Esophagus squamous epithelium (tissue), 4 donors: ENCODE data around the gene B3GALT6.

Source experiments
- CTCF ChIP-seq, 6 experiments: fragments of 450-650 bp in 4 of 6; fragments of 200-600 bp in 2 of 6; sonication (generic) in 2 of 6; IDR thresholded peaks; one replicate each; pipeline ENCODE4 v1.5.1; 2016 to 2019; ENCODE audit warnings: antibody characterized with exemption in 6 of 6, mild to moderate bottlenecking in 4 of 6, moderate library complexity in 4 of 6
- POLR2A ChIP-seq, 4 donors: fragments of 450-650 bp; IDR thresholded peaks; one replicate each; pipeline ENCODE4 v1.6.1; 2017; ENCODE audit warnings: antibody characterized with exemption in 4 of 4, mild to moderate bottlenecking in 4 of 4, moderate library complexity in 3 of 4

- no peak for TF ChIP-seq CTCF (IDR thresholded peaks at IDR 0.05)
- no peak for TF ChIP-seq POLR2A (IDR thresholded peaks at IDR 0.05)
These were observed 49.7 kb downstream of the B3GALT6 start for GRCh38 chr1:1281533-1282321.
